Kidney epithelial cell (primary cell): ENCODE measurements around the gene DLX3. TPM values are rescaled to one million over a fixed set of nuclear protein-coding genes. Genes with fewer than 3 reads are reported as not detected.
A peak's percentile ranks its signal among the peaks of the same experiment; 100 is the strongest.

ENCODE experiments used
- DNase-seq: peaks from one replicate; pipeline ENCODE4 v3.0.0-alpha.2; 2010; ENCODE audit warnings: low read depth
- H3K27me3 ChIP-seq: 2 replicates; pipeline ENCODE4 v1.6.0; 2011; ENCODE audit warnings: low read length; ENCODE audit not compliant: control insufficient read depth, insufficient read depth
- H3K36me3 ChIP-seq: 2 replicates; pipeline ENCODE4 v1.5.1; 2011; ENCODE audit warnings: low read length; ENCODE audit not compliant: control insufficient read depth, insufficient read depth
- H3K4me3 ChIP-seq: 2 replicates; pipeline ENCODE4 v1.5.1; 2011; ENCODE audit warnings: low read depth, mild to moderate bottlenecking, control low read depth, low read length
- CTCF ChIP-seq: IDR thresholded peaks from 2 replicates; pipeline ENCODE4 v1.5.1; 2011; ENCODE audit warnings: mild to moderate bottlenecking, moderate library complexity, low read length, control low read depth, inconsistent platforms; ENCODE audit not compliant: insufficient read depth, poor library complexity, severe bottlenecking
- total RNA-seq: library from RNA; depleted of rRNA; stranded (reverse); fragments of >200 nt; gene quantifications from 2 replicates; pipeline ENCODE4 v1.2.3, GENCODE V29; 2015

Gene DLX3
- total RNA-seq, 1 donor from 2014 or later, result 0.04 TPM

GRCh38 chr17:50033316-50033715, 38.3 kb upstream of the DLX3 start:
- no peak for DNase-seq
- Histone ChIP-seq H3K36me3 (no peaks in the 10 kb centered on the region), H3K4me3 (no peak overlapping the region), H3K27me3 (no peaks in the 10 kb centered on the region)
- no peak for TF ChIP-seq CTCF

- TF ChIP-seq CTCF, result no peak
- Histone ChIP-seq H3K4me3 (no peak overlapping the region), H3K27me3 (no peaks in the 10 kb centered on the region), H3K36me3 (no peaks in the 10 kb centered on the region)
- DNase-seq, result no peak
These were observed 34.2 kb upstream of the DLX3 start for GRCh38 chr17:50029185-50029584.

- no peak overlapping the region for H3K4me3 ChIP-seq
- TF ChIP-seq CTCF, result no peak
- H3K36me3 ChIP-seq, result no peaks in the 10 kb centered on the region
- DNase-seq, result no peak
- H3K27me3 ChIP-seq, result no peaks in the 10 kb centered on the region
These were observed 33.7 kb upstream of the DLX3 start for GRCh38 chr17:50028736-50029120.

- Histone ChIP-seq H3K27me3 (no peaks in the 10 kb centered on the region), H3K4me3 (no peak overlapping the region), H3K36me3 (no peaks in the 10 kb centered on the region)
- peak; percentile 94 for DNase-seq
- peak; percentile 2 for TF ChIP-seq CTCF
These were observed 33.1 kb upstream of the DLX3 start for GRCh38 chr17:50027881-50028735.

GRCh38 chr17:50027172-50027880, 32.3 kb upstream of the DLX3 start:
- Histone ChIP-seq H3K4me3 (peak overlapping the region; percentile 41), H3K36me3 (no peaks in the 10 kb centered on the region), H3K27me3 (no peaks in the 10 kb centered on the region)
- peak; percentile 94 for DNase-seq
- TF ChIP-seq CTCF, result no peak
